ENCODE results near the gene CDK6.
A peak's percentile ranks its signal among the peaks of the same experiment; 100 is the strongest.

The CDK6 gene

GRCh38 chr7:92684274-92684673, 152.1 kb downstream of the CDK6 start:
- DNase-seq = no peak

GRCh38 chr7:92682903-92683539, 153.4 kb downstream of the CDK6 start:
- DNase-seq = no peak

- no peak for DNase-seq
These were observed 154.0 kb downstream of the CDK6 start for GRCh38 chr7:92682330-92682729.

GRCh38 chr7:92681633-92682032, 154.7 kb downstream of the CDK6 start:
- peak in 1 of 51 donors; percentile 22 for DNase-seq

GRCh38 chr7:92680442-92680841, 155.9 kb downstream of the CDK6 start:
- no peak for DNase-seq

GRCh38 chr7:92678291-92678920, 158.0 kb downstream of the CDK6 start:
- no peak for DNase-seq

GRCh38 chr7:92674379-92674778, 162.0 kb downstream of the CDK6 start:
- DNase-seq = no peak

GRCh38 chr7:92671505-92672169, 164.7 kb downstream of the CDK6 start:
- DNase-seq = no peak

GRCh38 chr7:92670204-92670851, 166.0 kb downstream of the CDK6 start:
- no peak for DNase-seq

- no peak for DNase-seq
These were observed 166.7 kb downstream of the CDK6 start for GRCh38 chr7:92669616-92670165.

GRCh38 chr7:92668564-92668963, 167.8 kb downstream of the CDK6 start:
- DNase-seq = no peak

GRCh38 chr7:92667816-92668535, 168.4 kb downstream of the CDK6 start:
- no peak for DNase-seq

GRCh38 chr7:92665926-92666325, 170.4 kb downstream of the CDK6 start:
- DNase-seq = no peak

- DNase-seq = no peak
These were observed 174.7 kb downstream of the CDK6 start for GRCh38 chr7:92661651-92662050.

- no peak for DNase-seq
These were observed 177.7 kb downstream of the CDK6 start for GRCh38 chr7:92658671-92659070.

- DNase-seq = no peak
These were observed 179.0 kb downstream of the CDK6 start for GRCh38 chr7:92657391-92657790.

GRCh38 chr7:92656121-92656520, 180.3 kb downstream of the CDK6 start:
- DNase-seq = no peak

GRCh38 chr7:92655346-92655884, 181.0 kb downstream of the CDK6 start:
- no peak for DNase-seq

- DNase-seq = no peak
These were observed 183.2 kb downstream of the CDK6 start for GRCh38 chr7:92653136-92653535.

- no peak for DNase-seq
These were observed 183.8 kb downstream of the CDK6 start for GRCh38 chr7:92652536-92652935.

- no peak for DNase-seq
These were observed 186.0 kb downstream of the CDK6 start for GRCh38 chr7:92650391-92650790.

All from hypothalamus (tissue), 51 donors.